HUDEP-2 (cell line): Measurements from ENCODE around the gene TTLL11.
"Not testable (repeated sequence)": the region's sequence is repeated elsewhere in the genome, so short reads cannot be mapped to it uniquely, and the experiment has no call there.

ENCODE experiments used
- DNase-seq, 76 experiments: peaks; one replicate each; lab custom pipeline; 2025; ENCODE audit not compliant: unreplicated experiment in 76 of 76; lab: John Stamatoyannopoulos, UW

The TTLL11 gene

DNA sequence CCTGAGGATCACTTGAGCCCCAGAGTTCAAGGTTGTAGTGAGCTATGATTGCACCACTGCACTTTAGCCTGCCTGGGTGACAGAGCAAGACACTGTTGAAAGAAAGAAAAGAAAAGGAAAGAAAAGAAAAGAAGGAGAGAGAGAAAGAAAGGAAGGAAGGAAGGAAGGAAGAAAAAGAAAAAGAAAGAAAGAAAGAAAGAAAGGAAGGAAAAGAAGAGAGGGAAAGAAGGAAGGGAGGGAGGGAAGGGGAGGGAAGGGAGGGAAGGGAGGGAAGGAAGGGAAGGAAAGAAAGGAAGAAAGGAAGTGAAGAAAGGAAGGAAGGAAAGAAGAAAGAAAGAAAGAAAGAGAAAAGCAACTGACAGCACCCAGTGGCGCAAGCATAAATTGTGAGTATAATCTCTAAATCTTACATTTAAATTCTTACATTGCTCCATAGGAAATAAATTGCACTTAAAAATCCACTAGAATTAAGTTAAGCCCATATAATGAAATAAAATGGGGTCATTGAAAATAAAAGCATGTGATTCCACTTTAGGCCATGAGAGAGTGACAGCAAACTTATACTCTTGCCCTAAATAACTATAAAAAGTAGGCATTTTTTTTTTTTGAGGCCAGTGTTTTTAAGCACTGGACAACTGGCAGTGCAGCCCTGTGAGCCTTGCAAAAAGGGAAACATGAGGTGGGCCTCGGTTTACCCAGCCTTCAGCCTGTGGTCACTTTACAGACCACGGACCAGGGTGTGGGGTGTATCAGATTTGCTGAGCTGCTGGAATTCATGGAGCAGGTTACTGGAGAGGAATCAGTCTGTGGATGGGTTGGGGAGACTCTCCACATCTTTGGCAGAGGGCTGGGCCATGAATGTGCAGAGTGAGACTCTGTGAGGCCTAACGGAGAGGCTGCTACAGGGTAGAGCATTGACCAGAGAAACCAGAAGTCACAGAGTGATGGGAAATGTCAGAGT is 175.5 kb downstream of the TTLL11 start:
- no peak for DNase-seq

DNA sequence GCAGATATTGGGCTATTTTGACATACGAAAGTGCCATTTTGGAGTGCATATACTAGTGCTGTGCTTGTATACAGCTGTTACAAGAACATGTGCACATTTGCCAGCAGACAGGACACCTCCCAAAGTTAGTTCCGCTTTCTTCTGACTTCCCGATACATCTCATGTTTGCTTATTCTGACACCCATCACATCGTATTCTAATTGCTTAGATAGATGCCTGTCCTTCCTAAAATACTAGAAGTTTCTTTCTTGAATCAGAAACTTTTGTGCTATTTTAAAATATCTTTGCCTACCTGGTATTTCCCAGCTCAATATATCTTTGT is 177.8 kb downstream of the TTLL11 start:
- DNase-seq: peak in 1 of 76 experiments; percentile 8

DNA sequence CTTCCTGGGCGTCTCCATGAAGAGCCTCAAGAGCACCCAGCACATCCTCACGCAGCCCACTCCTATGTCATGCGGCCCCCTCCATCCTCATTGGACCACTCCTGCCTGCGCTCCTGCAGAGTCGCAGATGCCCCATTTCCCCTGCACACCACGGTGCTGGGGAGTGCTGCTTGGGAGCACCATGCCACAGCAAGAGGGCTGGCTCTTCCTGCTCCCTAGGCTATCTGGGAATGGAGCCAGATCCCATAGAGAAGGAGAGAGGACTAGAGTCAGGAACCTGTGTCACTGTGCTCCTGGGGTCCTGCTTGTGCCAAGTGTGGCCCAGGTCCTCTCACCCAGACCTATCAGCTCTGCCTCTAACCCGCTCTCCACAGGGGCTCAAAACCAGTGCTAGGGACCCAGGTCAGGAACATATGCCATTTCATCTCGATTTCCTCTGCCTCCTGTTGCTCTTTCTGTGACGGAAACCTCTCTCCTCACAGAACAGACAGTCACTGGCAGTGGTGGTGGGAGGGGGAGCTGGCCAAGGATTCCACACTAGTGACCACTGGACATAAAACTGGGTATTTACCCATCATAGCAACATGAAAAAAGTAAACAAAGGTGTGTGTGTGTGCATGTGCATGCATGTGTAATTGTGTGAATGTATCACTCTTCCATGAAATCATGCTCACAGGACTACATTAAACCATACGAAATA is 178.4 kb downstream of the TTLL11 start:
- DNase-seq: no peak

DNA sequence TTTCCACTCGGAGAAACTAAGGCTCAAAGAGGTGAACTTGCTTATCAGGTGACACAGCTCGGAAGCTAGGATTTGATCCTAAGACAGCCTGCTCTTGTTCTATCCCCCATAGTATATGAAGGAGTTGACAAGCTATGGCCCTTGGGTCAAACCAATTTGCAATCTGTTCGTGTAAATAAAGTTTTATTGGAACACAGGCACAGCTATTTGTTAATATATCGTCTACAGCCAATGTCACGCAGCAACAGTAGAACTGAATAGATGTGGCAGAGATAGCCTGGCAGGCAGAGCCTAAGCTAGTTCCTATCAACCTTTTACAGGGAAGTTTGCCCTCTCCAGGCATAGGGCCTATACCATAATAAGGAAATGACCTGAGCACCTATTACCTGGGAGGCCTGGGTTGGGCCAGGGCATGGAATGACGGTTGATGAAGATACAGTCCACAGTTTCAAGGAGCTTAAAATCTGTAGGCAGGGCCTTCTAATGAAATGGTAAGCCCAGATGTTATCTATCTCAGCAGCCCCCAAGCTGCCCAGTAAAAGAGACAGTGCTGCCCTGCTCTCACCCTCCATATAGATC is 179.0 kb downstream of the TTLL11 start:
- DNase-seq: no peak

DNA sequence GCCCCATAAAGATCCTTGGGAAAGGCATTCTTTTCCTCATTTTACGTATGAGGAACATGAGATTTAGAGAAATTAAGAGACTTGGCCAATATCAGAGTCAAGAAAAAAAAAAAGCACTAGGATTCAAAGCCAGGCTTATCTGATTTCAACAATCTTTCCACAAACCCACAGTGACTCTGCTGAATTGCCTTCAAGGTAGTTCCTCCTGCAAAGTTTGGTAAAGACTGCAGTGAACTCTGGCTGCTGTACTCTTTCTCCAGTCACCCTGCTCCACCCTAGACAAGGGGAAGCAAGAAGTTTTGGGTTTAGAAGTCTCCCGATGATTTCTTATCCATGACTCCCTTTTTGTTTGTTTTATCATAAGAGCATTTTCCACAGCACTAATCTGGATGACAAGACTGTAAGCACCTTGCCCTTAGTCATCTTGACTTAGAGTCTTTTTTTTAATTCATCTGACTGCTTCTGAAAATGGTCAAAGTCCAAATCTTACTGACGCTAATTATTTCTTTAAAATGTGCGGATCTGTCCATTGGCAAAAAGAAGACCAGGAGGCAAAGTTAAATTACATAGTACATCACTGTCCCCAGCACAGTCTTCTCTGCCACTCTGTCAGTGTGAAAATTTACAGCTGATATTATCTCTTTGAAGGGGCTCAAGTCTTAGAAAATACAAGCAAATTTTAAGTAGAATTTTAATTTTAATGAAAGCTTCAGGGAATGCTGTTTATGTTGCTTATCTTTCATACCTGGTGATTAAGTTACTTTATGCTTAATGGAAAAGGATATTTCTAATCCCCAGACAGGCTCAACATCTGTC is 180.1 kb downstream of the TTLL11 start:
- DNase-seq: peak in 7 of 76 experiments; percentile 3 to 30 (median 15)

DNA sequence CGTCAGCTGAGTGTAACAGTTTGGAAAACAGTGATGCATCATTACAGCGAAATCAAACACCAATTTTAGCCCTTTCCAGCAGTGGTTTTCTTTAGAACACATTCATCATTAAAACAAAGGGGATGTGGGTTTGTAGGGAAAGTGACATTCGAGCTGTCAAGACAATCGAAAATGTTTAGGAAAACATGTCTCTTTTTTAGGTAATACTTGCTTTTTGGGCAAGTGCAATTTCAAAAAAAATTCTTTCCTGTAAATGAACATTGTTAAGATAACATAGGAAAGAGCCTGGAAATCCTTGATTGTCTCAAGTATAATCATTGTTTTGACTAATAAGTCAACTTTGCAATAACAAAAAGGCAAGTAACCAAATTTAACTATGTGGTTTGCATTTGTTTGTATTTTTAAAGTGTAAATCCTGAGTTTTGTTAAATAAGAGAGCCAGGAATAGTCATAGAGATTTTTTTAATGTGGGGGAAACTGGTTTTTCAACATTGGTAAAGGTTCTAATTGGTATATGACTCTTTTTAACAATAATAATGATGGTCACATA is 182.5 kb downstream of the TTLL11 start:
- DNase-seq: no peak

DNA sequence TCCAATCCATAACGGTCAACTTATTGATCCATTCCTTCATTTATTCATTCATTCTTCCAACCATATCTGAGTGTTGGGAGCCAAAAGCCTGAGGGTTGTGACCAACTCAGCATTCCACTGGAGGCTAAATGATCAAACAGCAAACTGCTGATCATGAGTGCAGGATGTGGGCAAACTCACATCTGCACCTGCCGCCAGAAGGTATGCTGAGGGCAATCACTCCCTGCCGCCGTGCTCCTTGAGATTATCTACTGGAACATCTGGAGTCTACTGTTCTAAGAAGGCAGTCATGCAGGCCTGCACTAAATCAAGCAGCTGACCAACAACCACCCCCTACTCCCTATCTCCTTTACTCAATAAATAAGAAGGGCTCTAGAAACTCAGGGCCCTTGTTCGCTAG is 184.0 kb downstream of the TTLL11 start:
- DNase-seq: peak in 8 of 76 experiments; percentile 2 to 63 (median 30)

DNA sequence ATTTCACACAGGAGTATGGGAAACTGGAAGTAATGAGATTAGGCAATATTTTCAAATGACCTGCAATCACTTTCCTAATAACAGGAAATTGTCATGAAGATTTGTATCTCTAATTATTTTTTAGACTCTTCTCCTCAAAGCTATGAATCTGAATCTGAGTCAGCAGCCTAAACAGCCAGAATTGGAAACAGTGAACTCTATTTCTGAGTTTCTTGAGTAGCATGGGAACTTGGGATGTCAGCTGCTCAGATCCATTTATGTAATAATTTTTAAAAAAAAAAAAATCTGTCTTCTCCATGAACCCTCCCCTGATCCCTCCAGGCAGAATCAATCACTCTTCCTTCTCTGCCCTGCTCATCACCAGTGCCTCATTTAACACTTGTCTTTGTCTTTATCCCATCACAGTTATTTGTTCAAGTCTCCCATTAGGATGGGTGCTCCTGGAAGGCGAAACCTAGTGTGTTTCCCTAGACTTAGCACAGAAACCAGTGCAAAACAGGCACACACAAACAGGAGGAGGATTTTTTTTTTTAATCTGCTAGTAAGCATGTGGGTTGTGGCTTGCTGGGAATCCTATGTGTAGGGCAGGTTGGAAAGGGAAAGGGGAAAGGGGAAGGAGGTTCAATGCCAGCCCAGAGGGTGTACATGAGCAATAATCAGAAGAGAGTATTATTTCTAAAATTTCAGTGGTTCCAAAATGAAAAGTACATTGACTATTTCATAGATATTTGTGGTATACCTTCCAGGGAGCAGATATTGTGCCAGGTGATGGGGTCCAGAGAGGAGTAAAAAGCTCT is 186.8 kb downstream of the TTLL11 start:
- DNase-seq: no peak

DNA sequence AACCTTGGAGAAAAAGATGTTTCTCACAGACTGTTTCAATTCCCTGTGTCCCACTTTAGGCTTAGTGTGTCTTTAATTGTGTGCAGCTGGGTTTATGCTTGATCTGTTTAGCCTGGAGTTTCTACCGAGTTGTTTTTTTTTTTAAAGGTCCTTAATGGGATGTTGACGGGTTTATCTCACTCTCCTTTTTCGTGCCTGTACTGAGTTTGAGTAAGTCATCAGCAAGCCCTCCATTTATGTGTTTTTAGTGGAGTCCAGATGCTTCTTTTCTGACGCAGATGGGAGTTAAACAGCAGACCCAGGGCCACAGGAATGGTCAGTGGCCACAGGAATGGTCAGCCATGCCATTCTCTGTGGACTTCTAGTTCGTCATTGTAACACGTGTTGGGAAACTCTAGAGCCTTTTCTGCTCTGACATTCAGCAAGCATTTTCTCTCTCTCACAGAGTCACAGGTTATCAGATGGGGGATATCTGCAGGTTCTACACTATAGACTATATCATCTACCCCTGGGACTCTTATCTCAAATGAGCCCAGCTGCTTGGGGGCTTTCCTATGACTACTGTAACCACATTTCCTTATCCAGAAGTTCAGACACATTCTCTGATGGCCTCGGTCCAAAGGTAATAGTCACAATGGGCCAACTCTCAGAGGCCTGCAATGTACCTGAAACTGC is 190.5 kb downstream of the TTLL11 start:
- peak in 64 of 76 experiments; percentile 8 to 88 (median 51) for DNase-seq

DNA sequence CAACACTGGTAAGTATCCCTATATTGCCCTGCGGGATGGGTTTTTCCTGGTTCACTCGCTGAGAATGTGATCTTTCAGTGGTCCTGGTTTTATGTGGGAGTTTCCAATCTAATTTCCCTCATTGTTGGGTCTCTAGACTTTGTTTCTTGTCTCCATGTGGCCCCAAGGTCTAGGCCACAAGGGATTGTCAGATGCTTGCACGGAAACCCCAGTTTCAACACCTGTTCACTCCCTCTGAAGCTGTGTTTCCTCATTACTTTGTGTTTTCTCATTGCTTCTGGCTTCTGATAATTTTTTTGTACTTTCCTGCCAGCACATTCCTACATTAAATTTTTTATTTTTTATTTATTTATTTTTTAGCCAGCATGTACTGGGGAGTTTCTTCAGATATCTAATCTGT is 191.5 kb downstream of the TTLL11 start:
- no peak for DNase-seq

DNA sequence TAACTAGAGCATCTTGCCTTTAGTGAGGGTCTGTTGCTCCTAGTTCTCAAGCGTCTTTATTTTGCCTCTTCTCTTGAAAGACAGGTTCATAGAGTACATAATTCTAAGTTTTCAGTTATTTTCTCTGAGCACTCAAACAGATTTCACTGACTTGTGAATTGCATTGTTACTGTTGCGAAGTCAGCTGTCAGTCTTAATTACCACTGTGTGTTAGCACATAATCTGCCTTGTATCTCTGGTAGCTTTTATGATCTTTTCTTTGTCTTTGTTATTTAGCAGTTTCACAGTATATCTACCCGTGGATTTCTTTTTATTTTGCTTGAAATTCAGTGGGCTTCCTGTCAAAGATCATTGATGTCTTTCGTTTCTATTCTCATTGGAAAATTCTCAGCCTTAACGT is 192.9 kb downstream of the TTLL11 start:
- no peak for DNase-seq

DNA sequence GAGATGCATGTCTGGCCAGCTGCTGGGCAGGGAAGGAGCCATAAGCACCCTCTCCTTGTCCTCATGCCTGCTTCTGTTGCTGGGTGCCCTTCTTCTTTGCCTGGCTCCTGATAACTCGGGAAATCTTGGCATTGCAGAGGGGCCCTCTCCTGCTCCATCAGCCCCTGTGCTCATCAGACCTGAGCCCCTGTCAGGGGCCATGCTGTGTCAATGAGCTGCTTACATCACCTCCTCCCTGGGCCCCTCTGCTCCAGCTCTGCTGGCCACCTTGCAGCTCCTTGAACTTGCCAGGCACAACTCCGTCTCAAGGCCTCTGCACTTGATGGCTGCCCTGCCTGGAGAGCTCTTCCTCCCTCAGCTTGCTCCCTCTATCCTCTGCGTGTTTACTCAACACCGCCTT is 194.3 kb downstream of the TTLL11 start:
- no peak for DNase-seq

DNA sequence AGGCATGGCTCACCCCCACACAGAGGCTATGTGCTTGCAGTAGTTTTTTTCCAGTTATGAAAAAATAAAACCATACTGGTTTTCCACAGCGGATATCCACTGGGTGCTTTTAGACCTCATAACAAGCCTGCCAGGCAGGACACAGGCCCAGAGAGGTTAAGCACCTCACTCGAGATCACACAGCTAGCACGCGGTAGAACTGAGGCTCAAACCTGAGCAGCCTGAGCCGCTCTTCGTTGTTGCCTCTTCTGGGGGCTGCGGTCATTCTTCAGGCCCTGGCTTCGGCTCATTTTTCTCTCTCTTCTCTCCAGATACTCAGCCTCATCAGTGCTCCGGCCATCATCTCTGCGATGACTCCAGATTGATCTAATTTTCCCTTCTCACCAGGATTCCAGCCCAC is 196.0 kb downstream of the TTLL11 start:
- DNase-seq: no peak

DNA sequence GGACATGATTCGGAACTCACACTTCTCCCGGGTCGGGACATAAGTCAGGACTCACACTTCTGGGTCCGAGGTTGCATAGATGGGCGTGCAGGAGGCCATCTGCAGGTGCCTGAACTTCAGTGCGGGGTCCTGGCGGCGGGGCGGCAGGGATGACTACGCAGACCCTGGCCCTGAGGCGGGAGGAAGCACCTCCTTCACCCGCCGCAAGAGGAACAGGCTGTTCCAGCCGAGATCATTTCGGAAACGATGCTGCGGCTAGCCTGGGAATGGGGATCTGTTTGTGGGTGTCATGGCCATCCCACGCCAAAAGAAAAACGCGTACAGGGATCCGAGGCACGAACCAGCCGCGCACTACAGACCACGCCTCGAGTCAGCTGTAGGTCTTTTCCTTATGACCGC is 196.6 kb downstream of the TTLL11 start:
- DNase-seq: no peak

DNA sequence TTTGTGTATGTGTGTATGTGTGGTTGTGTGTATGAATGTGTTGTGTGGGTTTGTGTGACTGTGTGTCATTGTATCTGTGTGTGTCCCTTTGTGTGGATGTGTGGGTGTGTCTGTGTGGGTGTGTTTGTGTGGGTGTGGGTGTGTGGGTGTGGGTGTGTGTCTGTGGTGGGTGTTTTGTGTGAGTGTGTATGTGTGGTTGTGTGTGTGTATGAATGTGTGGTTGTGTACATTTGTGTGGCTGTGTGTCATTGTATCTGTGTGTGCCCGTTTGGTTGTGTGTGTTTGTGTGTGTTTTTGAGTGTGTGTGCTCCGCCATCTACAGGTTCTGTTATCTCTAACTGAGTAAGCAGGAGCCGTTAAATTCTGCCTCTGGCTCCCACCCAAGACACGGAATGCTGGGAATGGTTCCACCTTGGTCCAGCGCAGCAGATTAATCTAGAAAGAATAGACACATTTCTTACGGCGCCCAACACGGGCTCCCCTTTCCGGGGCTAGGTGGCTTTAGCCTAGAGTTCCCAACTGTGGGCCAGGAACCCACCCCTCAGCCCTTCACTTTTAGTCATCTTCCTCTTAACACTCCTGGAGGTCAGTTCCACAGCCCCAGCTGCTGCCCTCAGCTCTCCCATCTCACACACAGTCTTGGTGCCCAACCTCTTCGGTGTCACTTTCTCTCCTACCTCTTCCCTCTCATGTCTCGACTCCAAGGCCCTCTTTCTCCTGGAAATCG is 197.1 kb downstream of the TTLL11 start:
- DNase-seq: peak in 14 of 76 experiments; percentile 6 to 43 (median 32)

DNA sequence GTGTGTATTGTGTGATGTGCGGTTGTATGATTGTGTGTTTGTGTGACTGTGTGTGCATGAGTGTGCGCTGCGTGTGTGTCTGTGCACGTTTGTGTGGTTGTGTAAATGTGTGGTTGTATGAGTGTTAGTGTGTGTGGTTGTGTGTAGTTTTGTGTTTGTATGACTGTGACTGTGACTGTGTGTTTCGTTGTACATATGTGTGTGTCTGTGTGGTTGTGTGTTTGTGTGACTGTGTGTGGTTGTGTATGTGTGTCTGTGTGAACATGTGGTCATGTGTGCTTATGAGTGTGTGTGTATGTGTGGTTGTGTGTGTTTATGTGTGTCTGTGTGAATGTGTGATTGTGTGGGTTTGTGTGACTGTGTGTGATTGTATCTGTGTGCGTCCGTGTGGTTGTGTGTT is 197.8 kb downstream of the TTLL11 start:
- no peak for DNase-seq

DNA sequence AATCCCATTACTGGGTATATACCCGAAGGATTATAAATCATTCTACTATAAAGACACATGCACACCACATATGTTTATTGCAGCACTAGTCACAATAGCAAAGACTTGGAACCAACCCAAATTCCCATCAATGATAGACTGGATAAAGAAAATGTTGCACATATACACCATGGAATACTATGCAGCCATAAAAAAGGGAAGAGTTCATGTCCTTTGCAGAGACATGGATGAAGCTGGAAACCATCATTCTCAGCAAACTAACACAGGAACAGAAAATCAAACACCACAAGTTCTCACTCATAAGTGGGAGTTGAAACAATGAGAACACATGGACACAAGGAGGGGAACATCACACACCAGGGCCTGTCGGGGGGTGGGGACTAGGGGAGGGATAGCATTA is 198.7 kb downstream of the TTLL11 start:
- not testable (repeated sequence) for DNase-seq

DNA sequence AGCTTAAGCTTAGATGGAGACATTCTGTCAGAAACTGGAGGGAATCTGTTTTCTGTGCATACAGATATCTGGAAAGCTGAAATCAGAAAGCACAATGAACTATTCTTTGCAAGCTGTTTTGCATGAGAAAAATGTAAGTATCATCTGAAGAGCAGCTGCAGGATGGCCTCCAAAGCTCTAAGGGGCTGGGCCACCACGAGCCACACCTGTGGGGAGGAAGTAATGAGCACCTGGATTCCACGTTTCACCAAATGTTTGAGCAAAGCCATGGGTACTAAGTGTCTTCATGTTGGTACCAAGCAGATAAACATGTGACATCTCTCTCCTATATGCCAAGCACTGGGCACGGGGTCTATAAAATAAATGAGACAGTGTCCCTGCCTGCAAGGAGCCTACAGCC is 199.3 kb downstream of the TTLL11 start:
- no peak for DNase-seq
